Measurements from ENCODE around the gene CACNG4. TPM values are rescaled to one million over a fixed set of nuclear protein-coding genes. Genes with fewer than 3 reads are reported as not detected.

The CACNG4 gene
- total RNA-seq, 4 donors from 2014 or later: 0.56 to 2.2 (median 1.1) TPM; not detected in 1

DNA sequence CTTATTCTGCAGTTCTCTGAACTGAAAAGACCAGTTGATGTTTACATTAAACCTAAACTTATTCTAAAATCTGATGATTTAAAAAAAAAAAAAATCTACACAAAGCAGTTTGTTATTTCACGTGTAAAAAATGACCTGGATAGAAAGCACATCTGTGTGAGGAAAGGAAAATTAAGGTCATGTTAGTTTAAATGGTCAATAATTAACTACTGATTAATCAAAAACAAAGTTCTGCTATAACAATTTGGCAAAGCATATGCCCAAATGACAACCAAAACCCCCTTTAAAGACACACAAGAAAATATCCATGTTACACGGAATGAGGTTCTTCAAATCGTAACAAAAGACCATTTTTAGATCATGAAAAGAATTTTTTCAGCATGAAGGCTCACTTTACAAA, 110.3 kb downstream of the CACNG4 start:
- TF ChIP-seq, protein P1, sequence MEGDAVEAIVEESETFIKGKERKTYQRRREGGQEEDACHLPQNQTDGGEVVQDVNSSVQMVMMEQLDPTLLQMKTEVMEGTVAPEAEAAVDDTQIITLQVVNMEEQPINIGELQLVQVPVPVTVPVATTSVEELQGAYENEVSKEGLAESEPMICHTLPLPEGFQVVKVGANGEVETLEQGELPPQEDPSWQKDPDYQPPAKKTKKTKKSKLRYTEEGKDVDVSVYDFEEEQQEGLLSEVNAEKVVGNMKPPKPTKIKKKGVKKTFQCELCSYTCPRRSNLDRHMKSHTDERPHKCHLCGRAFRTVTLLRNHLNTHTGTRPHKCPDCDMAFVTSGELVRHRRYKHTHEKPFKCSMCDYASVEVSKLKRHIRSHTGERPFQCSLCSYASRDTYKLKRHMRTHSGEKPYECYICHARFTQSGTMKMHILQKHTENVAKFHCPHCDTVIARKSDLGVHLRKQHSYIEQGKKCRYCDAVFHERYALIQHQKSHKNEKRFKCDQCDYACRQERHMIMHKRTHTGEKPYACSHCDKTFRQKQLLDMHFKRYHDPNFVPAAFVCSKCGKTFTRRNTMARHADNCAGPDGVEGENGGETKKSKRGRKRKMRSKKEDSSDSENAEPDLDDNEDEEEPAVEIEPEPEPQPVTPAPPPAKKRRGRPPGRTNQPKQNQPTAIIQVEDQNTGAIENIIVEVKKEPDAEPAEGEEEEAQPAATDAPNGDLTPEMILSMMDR (IDR thresholded peaks at IDR 0.05): no peak
- ATAC-seq (ENCODE audit: low FRiP score): no peak
- no peak for DNase-seq (ENCODE audit: low spot score)

DNA sequence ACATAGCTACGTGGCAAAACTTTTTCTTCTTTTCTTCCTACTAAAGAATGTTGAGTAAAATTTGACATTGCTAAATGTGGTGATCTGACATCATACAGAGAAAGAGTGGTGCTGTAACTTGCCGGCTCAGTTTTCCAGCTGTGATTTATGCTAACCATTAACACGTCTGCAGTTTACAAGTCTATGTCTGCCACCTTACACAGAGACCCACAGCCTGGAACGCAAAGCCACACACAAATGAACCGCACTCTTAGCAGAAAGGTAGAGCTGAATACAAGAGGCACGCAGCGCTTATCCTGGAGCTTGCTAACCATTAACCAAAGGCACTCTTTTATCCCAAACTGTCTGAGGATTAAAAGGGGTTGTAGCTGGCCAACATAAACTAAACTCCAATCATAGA, 111.8 kb downstream of the CACNG4 start:
- no peak for ATAC-seq (ENCODE audit: low FRiP score)
- DNase-seq (ENCODE audit: low spot score): no peak
- TF ChIP-seq, protein P1 (IDR thresholded peaks at IDR 0.05): no peak

DNA sequence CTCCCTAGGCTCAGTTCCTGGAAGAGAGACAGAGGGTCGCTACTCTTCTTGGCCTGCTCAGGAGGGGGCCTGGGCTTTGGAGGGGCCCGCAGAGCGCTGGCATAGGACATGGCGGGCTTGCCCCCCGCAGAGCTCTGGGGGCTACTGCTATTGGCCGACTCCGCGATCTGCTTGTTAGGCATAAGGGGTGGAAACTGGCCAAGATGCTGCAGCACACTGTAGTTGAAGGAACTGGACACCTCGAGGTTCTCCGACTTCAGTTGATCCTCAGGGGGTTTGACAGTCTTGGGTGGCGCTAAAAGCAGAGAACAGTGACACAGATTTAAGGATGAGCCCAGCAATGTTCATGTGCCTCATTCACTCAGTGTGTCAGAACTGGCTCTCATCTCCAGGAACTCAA, 113.8 kb downstream of the CACNG4 start:
- no peak for DNase-seq (ENCODE audit: low spot score)
- TF ChIP-seq, protein P1 (IDR thresholded peaks at IDR 0.05): no peak
- ATAC-seq (ENCODE audit: low FRiP score): no peak

DNA sequence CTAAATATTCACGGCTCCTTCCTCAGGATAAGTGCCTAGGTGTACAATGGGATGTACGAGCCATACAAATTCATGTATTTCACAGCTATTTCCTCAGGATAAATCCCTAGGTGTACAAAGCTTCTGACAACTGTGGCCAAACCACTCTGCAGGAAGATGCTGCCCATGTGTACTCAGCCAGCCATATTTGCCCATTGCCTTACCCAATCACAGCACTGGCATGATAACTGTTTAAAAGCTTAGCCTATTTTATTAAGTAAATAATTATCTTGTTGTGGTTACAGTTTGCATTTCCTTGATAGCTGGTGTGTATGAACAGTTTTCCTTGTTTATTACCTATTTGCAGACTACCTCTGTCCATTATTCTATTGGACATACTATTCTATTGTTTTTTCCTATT, 115.0 kb downstream of the CACNG4 start:
- TF ChIP-seq, protein P1 (IDR thresholded peaks at IDR 0.05): no peak
- no peak for ATAC-seq (ENCODE audit: low FRiP score)

DNA sequence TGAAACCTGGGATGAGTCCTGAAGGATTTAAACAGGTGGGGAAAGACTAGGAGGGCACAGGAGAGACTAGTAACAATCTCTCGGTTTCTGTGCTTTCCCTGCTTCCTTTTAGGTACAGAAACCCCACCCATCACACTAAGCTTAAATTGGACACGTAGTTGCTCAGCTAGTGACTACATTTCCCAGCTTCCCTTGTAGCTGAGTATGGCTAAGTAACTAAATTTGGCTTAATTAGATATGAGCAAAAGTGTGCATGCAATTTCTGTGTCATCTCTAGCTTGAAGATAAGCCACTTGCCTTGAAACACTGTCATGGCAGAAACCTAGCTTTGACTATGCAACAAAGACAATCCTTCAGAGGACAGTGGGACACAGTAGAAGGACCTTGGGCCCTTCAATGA, 116.3 kb downstream of the CACNG4 start:
- no peak for DNase-seq (ENCODE audit: low spot score)
- TF ChIP-seq, protein P1 (IDR thresholded peaks at IDR 0.05): no peak
- no peak for ATAC-seq (ENCODE audit: low FRiP score)

More for the DNA sequence above, 115.0 kb downstream of the CACNG4 start:
- DNase-seq (ENCODE audit: low spot score): no peak

DNA sequence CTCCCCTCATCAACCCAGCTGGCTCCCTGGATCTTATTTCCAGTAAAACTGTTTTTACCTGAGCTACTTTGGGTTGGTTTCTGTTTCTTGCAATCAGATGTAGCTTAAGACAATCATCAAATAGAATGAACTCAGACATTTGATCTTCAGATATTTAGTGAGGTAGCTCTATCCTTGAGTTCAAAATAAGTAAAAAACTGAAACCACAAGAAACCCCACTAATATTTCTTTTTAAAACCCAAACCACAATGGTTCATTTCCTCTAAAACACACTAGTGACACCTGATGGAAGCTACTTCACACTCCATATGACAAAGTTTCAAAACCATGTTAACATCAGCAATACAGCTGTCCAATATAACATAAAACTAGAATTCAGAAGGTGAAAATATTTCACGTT, 117.6 kb downstream of the CACNG4 start:
- ATAC-seq (ENCODE audit: low FRiP score) (no peak), DNase-seq (ENCODE audit: low spot score) (no peak)
- TF ChIP-seq, protein P1 (IDR thresholded peaks at IDR 0.05): no peak

Other genes starting within 250 kb of the CACNG4 start
- gene CACNG5, start 129.6 kb upstream of the CACNG4 start, total RNA-seq: not detected
- not detected for gene CACNG1, start 79.8 kb downstream of the CACNG4 start, total RNA-seq